GM19397 (cell line): Measurements from ENCODE around the gene ACOT11.
"Not testable (repeated sequence)": the region's sequence is repeated elsewhere in the genome, so short reads cannot be mapped to it uniquely, and the experiment has no call there.

Experiments
- ATAC-seq: cut with Tn5 transposase; IDR thresholded peaks from one replicate; pipeline ENCODE4 v1.9.1; 2021; ENCODE audit warnings: mild to moderate bottlenecking, moderate library complexity; ENCODE audit not compliant: unreplicated experiment

The ACOT11 gene

DNA sequence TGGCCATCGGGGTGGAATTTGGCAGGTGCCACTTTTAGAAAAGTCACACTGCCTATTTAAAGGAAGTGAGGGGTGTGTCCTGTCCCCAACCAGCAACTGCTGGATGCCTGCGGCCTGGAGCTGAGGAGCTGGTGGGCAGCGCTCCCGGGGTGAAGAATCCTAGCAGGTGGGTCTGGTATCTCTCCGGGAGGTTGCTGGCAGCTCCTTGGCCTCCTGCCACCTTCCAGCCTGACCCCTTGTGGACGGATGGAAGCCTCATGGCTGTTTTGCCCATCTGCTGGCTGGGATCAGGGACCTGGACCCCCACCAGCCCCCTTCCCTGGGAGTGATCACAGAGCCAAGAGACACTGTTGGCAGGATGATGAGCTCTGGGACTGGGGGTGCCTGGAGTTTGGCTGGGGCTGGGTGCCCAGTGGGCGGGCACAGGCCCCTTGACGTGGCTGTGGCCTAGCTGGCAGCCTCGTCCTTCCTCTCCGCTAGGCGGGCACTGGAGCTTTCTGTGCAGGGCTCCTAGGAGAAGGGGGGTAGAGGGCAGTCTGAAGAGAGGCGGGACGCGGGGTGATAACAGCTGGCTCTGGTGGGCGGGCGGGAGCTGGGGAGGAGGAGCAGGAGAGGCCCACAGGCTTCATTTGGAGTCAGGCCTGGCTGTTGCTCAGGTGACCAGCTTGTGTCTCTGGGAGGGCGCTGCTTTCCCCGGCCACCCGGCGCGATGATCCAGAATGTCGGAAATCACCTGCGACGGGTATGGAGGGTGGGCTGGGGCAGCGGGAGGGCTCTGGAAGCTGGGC, at the start of gene ACOT11:
TSS of gene ACOT11 (plus strand) at position 628 of the 788 bp plus-strand sequence. CDS start at position 710, 82 bp downstream.
- ATAC-seq, result no peak

DNA sequence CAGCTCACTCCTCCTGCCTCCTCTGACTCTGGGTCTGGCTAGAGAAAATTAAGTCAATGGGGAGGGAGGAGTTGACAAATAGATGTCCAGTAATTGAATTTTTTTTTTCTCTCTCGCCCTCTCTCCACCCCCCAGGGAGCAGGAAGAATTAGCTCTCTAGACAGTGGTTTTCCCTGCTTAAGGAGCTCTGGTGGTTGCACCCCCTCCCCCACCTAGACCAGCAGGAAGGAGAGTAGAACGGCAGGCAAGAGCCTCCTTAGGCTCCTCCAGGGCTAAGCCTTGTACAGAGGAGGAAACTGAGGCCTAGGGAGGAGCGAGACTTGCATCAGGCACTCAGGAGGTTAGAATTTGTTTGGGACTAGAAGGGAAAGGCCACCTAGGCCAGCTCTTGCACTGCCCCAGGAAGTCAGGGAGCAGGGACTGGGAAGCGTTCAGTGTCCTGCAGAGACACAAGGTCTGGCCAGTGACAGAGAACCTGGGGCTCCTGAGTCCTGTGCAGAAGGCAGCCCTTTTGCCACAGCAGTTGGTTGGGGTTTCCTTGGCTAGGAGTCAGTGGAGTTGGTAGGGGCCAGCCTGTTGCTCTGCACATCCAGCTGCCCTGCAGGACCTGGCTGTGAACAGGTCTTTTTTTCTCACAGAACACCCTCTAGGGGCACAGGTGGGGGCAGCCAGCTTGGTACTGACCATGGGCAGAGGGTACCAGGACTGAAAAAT, 49.5 kb upstream of the ACOT11 start:
- no peak for ATAC-seq

DNA sequence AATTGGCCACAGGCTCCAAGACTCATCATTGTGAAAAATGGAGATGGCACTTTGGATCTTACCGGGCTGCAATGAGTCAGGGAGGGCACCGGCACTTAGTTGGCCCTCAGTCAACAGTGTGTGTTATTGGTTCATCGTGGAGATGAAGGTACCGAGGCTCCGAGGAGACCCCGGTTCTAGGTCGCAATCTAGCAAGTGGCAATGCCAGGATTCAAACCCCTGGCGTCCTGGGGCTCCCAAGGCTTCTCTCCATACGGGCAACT, 49.0 kb upstream of the ACOT11 start:
- no peak for ATAC-seq

DNA sequence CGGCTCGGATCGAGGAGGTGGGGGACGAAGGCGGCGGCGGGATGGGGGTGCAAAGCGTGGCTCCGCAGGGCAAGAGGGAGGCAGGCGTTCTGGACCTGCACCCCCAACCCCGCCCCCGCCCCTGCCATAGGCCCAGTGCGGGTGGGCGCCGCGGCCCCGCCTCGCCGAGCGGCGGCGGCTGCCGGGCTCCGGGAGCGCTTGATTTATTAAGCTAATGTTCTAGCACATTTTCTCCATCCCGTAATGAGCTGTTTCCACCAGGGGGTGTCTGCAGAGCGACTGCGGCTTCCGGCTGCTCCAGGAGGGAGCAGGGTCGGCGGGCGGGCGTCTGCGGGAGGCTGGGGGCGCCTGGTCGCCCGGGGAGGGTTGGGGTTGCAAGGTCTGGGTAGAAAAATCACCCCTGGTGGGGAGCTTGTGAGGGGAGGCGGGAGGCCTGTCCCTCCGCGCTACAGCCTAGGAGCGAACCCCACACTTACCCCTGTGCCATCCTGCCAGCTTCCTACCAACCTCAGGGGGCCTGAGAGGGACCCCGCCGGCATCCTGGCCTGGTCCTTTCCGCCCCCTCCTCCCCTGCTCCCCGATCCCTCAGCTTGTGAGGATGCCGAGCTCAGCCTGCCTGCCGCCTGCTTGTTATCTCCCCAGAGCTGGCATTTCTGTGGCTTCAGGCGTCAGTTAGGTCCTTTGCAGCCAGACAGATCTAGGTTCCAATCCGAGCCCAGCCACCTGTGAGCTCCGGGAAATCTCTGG, 48.5 kb upstream of the ACOT11 start:
- no peak for ATAC-seq

DNA sequence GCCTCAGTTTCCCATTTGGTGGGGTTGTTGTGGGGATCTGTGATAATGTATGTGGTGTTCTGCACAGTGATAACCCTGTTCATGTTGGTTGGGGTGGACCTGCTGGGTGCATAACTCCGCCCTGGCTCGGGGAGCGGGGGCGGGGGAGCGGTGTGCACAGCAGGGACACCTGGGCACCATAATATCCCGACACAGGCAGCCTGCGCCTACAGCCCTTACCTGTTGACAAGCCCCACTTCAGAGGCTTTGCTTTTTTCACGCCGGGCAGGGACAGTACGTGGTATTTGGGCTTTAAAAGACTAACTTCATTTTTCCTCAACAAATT, 48.0 kb upstream of the ACOT11 start:
- no peak for ATAC-seq

DNA sequence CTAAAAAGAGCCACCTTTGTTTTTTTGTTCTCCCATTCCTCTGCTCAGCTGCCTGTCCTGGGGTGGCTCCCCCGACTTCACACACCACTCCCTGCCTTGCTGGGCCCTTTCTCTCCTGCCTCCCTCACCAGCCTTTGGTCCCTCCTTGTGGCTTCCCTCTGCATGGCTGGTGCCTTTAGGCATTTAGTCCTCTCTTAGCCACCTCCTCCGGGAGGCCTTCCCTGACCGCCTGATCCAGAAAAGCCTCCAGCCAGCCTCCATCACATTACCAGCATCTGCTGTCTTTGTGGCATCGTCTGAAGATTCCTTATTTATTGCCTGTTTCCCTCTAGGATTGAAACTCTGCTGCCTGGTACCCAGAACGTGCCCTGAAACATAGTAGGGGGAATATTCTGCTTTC, 46.2 kb upstream of the ACOT11 start:
- ATAC-seq, result no peak

DNA sequence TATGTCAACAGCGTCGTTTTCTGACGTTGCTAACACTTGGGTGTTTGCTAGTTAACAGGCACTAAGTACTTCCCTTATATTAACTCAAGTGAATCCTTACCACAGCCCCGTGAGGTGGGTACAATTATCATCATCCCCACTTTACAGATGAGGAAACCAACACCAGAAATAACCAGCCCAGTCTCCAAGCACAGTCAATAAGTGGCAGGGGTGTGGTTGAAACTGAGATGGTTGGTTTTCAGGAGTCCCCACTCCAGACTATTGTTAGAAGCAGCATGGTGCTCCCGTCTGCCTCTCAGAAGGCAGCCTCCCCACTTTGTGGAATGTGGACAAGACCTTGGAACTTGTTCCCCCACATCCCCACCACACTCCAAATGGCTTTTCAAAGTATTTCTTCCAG, 45.7 kb upstream of the ACOT11 start:
- ATAC-seq, result no peak

DNA sequence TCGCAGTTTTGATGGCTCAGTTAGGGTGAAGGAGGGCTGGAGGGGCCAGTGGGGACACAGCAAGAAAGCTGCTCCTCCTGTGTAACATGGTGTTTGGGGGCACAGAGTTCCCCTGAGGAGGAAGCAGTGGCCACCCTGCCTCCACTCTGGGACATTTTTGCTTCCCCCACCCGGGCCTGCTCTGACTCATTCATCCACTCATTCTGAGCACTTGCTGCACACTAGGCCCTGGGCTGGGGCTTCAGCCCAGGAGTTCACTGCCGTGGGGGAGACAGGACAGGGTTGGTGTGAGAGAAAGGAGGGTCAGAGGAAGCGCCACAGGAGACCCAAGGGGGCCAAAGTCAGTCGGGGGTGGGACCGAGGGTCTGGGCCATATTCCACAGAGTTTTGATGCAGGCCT, 41.4 kb upstream of the ACOT11 start:
- no peak for ATAC-seq

DNA sequence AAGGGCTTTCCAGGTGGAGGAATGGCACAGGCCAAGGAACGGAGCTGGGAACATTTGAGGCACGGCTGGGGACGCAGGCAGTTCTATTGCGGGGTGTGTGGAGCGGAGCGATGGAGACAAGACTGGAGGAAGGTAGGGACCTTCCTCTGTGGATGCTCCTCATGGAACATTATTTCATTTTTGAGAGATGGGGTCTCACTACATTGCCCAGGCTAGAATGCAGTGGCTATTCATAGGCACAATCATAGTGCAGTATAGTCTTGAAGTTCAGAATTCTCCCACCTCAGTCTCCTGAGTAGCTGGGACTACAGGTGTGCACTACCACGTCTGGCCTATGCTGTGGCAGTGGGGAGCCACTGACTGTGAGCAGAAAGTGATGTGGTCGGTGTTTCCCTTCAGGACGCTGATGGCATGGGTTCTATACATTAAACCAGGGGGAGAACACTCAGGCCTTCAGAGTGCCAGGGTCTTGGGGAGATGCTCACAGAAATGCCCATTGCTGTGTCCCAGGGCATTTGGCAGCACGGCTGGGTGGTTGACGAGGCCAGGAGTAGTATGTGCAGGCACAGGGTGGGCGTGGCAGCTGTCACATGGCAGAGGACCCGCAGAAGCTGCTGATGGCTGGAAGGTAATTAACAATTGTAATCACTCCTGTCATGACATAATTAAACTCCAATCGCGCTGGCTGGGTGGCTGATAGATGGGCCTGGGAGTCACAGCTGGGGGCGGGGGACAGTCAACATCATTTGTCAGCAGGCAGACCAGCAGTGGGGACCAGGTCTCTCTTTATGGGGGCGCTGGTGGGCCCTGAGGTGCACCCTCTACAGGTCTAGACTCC, 40.8 kb upstream of the ACOT11 start:
- ATAC-seq, result no peak

DNA sequence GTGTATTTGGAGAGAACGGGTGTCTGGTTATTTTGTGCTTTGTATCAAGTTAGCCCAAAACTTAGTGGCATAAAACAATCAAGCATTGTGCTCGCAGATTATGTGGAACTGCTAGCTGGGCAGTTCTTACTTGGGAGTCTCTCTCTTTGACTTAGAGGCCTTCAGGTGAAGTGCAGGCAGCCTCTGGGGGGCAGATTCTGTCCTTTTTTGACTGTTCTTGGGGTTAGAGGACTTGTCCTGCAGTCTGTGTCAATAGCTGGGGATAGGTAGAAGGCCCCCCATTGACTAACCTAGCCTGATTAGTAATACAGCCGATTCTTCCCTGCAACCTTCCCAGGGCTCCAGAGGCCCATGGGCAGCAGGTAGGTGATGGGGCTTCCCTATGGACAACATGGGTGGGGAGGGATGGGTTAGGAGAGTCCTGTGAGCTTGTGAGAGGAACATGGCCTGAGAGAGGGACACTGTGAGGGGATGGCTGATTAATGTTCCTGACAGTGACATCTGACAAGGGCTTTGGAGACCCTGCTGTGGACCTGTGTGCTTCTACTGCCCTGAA, 37.2 kb upstream of the ACOT11 start:
- no peak for ATAC-seq

DNA sequence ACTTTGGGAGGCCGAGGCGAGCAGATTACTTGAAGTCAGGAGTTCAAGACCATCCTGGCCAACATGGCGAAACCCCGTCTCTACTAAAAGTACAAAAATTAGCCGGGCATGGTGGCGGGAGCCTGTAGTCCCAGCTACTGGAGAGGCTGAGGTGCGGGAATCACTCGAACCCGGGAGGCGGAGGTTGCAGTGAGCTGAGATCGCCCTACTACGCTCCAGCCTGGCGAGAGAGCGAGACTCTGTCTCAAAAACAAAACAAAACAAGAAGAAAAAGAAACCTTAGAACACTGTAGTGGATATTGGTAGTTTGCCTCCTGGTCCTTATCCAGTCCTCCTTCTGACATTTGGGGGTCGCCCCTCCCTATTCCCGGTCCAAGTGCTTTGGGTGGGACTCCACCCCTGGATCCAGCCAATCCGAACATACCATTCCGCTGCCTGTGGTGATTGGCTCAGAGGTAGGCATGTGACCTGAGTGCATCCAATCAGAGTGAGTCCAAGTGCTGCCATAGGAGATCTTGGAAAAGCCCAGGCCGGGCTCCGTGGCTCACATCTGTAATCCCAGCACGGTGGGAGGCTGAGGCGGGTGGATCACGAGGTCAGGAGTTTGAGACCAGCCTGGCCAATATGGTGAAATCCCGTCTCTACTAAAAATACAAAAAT, 34.0 kb upstream of the ACOT11 start:
- not testable (repeated sequence) for ATAC-seq

DNA sequence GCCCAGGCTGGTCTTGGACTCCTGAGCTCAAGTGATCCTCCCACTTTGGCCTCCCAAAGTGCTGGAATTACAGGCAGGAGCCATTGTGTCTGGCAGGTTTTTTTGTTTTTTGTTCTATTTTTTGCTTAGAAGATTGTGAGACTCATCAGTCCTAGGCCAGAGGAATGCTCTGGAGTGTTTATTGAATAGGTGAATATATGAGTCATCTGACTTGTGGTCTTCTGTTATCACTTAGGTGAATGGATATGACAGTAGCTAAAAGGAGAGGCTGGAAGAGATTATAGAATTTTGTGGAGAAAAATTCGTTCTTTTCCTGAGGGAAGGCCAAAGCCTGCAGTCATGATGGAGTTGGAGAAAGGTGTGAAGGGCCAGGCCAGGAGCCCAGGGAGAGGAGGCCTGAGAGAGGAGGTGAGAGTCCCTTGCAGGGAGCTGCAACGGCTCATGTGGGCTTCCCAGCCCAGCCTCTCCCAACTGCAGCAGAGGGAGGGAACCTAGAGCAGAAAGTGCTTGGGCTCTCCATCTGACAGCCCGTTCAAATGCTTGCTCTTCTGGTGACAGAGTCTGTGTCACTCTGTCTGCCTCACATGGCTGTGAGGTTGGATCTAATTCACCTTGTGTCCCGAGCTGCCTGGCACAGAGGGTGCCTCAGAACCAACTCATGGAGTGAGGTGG, 31.6 kb upstream of the ACOT11 start:
- no peak for ATAC-seq

DNA sequence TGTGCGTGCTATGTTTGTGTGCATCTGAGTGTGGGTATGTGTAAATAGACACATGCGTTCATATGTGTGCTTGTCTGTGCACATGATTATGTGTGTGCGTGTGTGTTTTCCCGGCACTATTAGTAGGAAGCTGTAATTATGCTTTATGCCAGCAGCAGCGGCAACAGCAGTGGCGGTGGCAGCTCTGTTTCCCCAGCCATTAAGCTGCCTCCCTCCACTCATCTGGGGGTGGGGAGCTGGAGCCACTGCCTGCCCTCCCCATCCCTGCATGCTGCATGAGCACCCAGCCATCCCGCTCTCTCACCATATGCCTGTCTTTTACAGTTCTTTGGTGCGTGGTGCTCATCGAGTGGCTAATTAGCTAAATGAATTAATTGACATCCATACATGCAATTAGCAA, 30.5 kb upstream of the ACOT11 start:
- no peak for ATAC-seq

DNA sequence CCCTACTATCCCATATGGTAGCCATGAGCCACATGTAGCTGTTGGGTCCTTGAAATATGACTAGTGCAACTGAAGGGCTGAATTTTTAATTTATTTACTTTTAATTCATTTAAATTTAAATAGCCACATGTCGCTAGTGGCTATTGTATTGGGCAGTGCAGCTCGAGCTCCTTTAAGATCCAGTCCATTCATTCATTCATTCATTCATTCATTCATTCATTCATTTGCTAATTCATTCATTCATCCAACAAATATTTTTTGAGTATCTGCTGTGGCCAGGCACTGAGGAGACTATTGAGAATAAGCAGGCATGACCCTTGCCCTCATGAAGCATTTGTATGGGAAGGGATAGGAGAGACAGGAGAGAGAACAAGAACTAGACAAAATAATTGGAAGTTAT, 29.5 kb upstream of the ACOT11 start:
- ATAC-seq, result no peak

DNA sequence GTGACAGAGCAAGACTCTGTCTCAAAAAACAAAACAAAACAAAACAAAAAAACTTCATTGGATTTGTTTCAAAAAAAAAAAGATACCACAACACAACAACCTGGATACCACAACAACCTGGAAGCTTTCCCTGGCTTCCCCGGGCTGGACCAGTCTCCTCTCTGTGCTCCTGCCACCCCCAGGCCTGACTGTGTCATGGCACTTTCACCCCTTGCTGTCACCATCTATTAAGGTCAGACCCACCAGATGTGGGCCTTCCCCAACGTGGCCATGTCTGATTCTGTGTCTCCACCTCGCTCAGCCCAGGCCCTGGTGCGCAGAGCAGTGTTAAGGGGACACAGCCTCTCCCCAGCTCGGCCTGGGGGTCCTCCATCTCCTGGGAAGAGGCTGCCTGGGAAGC, 28.3 kb upstream of the ACOT11 start:
- no peak for ATAC-seq

DNA sequence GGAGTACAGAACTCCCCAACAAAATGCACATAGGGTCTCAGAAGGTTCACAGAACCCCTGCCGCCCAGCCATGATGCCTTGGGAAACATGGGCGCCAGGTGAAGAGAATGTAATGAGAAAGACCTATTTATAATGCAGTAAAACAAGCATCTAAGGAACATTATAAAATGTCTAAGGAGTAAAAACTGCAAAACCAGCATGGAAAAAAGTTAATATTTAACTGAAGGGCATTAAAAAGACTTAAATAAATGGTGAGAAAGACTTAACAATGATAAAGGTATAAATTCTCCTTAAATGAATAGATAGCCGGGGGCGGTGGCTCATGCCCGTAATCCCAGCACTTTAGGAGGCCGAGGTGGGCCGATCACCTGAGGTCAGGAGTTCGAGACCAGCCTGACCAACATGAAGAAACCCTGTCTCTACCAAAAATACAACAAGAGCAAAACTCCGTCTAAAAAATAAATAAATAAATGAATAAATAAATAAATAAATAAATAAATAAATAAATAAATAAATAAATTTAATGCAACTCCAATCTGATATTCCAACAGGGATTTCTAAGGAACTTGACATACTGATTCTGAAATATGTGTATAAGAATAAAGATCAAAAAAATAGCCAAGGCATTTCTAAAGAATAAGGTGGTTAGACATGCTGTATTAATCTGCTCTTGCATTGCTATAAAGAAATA, 27.3 kb upstream of the ACOT11 start:
- ATAC-seq, result no peak

DNA sequence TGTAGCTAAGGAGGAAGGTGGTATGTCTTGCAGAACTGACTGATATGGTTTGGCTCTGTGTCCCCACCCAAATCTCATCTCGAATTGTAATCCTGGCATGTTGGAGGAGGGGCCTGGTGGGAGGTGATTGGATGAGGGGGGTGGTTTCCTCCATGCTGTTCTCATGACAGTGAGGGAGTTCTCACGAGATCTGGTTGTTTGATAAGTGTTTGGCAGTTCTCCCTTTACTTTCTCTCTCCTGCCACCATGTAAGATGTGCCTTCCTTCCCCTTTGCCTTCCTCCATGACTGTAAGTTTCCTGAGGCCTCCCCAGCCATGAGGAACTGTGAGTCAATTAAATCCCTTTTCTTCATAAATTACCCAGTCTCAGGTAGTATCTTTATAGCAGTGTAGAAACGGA, 21.5 kb upstream of the ACOT11 start:
- ATAC-seq, result not testable (repeated sequence)

DNA sequence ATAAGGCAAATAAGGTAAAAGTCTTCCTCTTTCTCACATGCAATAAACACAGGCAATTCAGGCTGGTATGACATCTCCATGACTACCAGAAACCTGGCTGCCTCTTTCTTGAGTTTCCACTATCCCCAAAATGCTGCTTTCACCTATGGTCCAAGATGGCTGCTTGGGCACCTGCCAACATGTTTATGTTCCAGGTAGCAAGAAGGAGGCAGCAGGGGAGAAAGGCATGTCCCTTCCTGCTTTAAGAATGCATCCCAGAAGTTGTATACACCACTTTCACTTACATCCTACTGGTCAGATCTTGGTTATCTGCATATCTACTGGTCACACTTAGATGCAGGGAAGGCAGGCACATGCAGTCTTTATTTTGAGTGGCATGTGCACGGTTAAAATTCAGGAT, 19.4 kb upstream of the ACOT11 start:
- no peak for ATAC-seq

DNA sequence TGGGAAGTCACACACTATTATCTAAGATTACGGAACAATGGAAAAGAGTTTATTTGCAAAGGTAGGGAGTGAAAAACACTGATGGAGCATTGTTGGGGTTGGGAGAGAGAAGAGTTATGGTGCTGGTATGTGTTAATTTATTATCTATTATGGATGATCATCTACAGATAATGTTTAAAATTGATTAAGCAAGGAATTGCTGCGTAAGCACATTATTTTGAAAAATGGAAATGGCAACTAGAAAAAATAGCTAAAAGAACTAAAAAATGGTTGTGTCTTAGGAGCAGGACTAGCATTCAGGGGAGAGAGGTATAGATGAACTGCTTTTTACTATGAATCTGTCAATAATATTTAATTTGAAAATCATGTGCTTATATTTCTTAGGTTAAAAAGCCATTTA, 16.0 kb upstream of the ACOT11 start:
- no peak for ATAC-seq
